ENCODE results near the gene ESR1.
A peak's percentile ranks its signal among the peaks of the same experiment; 100 is the strongest.
"Not testable (repeated sequence)": the region's sequence is repeated elsewhere in the genome, so short reads cannot be mapped to it uniquely, and the experiment has no call there.

Gene ESR1

DNA sequence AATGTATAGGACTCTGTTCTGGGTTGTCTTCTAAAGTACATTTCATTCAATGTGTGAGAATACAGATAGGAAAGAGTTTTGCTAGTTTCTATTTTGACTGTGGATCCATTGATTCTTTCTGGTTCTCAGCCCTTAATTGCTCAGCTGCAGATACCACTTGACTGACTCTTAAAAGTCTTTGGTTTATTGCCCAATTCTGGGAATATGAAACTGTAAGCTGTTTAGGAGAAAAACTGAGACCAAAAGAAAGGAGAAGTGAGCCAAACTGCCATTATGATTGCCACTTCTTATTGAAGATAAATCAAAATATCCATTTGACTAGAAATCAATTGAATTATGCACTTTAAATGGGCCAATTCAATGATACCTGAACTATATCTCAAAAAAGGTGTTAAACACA lies 211.4 kb downstream of the ESR1 start:
- Mint-ChIP-seq H3K9me3 (peaks cover 4% of the 10 kb centered on the region), H3K36me3 (ENCODE audit: insufficient read depth) (no peaks in the 10 kb centered on the region), H3K4me1 (no peaks in the 10 kb centered on the region), H3K27ac (ENCODE audit: low read depth) (no peak overlapping the region), H3K4me3 (no peak overlapping the region), H3K27me3 (peaks cover 22% of the 10 kb centered on the region)
- ATAC-seq (replicated peaks; ENCODE audit: extremely low read depth, poor library complexity, severe bottlenecking) (no peak), DNase-seq (ENCODE audit: low spot score in 2 of 2) (no peak)

DNA sequence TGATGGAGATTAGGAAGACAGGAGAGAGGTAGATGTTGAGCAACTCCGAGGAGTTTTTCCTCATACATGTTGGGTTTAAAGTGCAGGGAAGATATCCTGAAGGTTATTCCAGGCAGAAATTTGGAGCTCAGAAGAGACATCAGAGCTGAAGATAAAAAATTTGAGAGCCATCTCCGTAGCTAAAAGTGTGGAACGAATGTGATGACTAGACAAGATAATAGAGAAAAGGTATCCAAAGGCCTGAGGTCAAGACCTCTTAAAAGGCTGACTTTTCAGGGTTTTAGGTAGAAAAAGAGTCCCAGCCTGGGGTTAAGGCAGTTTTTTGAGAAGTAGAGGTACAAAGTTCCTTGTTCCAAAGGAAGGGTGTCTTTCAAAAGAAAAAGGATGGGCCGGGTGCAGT lies 214.8 kb downstream of the ESR1 start:
- no peak overlapping the region for H3K27ac Mint-ChIP-seq (ENCODE audit: low read depth)
- H3K4me3 Mint-ChIP-seq = no peak overlapping the region
- H3K9me3 Mint-ChIP-seq = no peaks in the 10 kb centered on the region
- H3K27me3 Mint-ChIP-seq = no peaks in the 10 kb centered on the region
- no peak for DNase-seq (ENCODE audit: low spot score in 2 of 2)
- no peak for ATAC-seq (replicated peaks; ENCODE audit: extremely low read depth, poor library complexity, severe bottlenecking)
- H3K4me1 Mint-ChIP-seq = no peaks in the 10 kb centered on the region
- no peaks in the 10 kb centered on the region for H3K36me3 Mint-ChIP-seq (ENCODE audit: insufficient read depth)

DNA sequence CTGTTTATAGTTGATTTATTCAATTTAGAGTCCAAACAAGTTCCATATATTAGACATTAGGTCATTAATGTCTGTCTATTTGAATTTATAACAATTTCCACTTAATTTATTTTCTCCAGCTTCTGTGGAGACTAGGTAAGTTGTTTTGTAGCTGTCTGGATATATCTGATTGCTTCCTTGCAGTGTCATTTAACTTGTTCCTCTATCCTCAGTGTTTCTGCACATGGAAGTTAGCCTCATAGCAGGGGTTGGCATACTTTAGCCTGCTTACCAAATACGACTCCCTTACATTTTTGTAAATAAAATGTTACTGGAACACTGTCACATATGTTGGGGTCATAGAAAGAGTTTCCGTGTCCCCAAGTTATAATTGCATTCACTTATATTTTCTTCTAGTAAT lies 216.1 kb downstream of the ESR1 start:
- Mint-ChIP-seq H3K9me3 (no peaks in the 10 kb centered on the region), H3K36me3 (ENCODE audit: insufficient read depth) (no peaks in the 10 kb centered on the region), H3K27me3 (no peaks in the 10 kb centered on the region), H3K27ac (ENCODE audit: low read depth) (no peak overlapping the region), H3K4me1 (no peaks in the 10 kb centered on the region), H3K4me3 (no peak overlapping the region)
- DNase-seq (ENCODE audit: low spot score in 2 of 2) (no peak), ATAC-seq (replicated peaks; ENCODE audit: extremely low read depth, poor library complexity, severe bottlenecking) (no peak)

DNA sequence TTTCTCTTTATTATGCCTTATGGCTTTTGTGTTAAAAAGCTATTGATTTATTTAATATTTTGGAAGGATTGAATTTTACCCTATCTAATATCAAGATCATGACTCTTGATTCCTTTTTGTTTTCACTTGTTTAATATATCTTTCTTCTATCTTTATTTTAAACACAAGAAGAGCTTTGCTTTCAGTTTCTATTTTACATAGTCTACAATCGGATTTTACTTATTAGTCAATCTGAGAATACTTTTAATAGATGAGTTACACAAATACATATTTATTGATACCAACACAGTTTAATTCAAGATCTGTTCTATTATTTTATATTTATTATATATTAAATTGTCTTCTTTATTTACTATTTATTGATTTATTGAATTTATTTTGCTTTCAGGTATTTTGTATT lies 218.8 kb downstream of the ESR1 start:
- Mint-ChIP-seq H3K27me3 (no peaks in the 10 kb centered on the region), H3K4me3 (peak overlapping the region; percentile 50), H3K9me3 (no peaks in the 10 kb centered on the region), H3K4me1 (no peaks in the 10 kb centered on the region), H3K36me3 (ENCODE audit: insufficient read depth) (no peaks in the 10 kb centered on the region), H3K27ac (ENCODE audit: low read depth) (peak overlapping the region; percentile 92)
- DNase-seq (ENCODE audit: low spot score in 2 of 2) (no peak), ATAC-seq (replicated peaks; ENCODE audit: extremely low read depth, poor library complexity, severe bottlenecking) (no peak)

DNA sequence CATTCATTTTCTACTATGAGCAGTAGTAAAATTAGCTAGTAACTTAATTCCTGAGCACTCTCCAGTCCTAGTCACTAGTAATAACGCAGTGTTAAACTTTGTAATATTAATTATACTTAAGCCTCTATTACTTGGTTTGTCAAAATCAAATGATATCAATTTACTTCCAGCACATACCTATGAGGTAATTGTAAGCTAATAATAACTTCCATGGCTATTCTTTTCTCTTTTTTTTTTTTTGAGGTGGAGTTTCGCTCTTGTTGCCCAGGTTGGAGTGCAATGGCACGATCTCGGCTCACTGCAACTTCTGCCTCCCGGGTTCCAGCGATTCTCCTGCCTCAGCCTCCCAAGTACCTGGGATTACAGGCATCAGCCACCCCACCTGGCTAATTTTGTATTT lies 219.3 kb downstream of the ESR1 start:
- Mint-ChIP-seq H3K4me3 (peak overlapping the region; percentile 50), H3K27ac (ENCODE audit: low read depth) (peak overlapping the region; percentile 92)
- H3K4me1 Mint-ChIP-seq; H3K9me3 Mint-ChIP-seq; ATAC-seq (replicated peaks; ENCODE audit: extremely low read depth, poor library complexity, severe bottlenecking); DNase-seq (ENCODE audit: low spot score in 2 of 2); H3K36me3 Mint-ChIP-seq (ENCODE audit: insufficient read depth); H3K27me3 Mint-ChIP-seq: not testable (repeated sequence)

DNA sequence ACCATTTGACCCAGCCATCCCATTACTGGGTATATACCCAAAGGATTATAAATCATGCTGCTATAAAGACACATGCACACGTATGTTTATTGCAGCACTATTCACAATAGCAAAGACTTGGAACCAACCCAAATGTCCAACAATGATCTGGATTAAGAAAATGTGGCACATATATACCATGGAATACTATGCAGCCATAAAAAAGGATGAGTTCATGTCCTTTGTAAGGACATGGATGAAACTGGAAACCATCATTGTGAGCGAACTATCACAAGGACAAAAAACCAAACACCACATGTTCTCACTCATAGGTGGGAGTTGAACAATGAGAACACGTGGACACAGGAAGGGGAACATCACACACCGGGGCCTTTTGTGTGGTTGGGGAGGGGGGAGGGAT lies 226.3 kb downstream of the ESR1 start:
- not testable (repeated sequence) for H3K36me3 Mint-ChIP-seq (ENCODE audit: insufficient read depth); ATAC-seq (replicated peaks; ENCODE audit: extremely low read depth, poor library complexity, severe bottlenecking); H3K4me1 Mint-ChIP-seq; H3K9me3 Mint-ChIP-seq; H3K27ac Mint-ChIP-seq (ENCODE audit: low read depth); H3K4me3 Mint-ChIP-seq; H3K27me3 Mint-ChIP-seq; DNase-seq (ENCODE audit: low spot score in 2 of 2)

DNA sequence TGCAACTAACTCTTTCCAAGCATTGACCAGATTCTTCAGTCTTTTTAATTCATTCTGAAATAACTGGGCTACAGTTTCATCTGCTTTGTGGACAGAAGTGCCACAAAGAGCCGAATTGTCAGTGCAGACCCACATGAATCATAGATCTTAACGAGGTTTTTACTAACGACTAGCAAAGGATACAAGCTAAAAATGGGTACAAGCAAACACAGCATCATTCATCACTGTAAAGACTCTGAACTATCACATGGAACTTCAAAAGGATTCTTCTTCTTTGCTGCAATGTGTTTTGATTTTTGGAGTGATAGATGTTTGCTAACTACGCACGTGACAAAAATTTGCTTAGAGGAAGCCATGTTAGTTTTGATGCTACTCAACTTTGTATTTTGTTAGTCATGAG lies 227.1 kb downstream of the ESR1 start:
- Mint-ChIP-seq H3K4me1 (no peaks in the 10 kb centered on the region), H3K36me3 (ENCODE audit: insufficient read depth) (no peaks in the 10 kb centered on the region), H3K27me3 (no peaks in the 10 kb centered on the region), H3K9me3 (no peaks in the 10 kb centered on the region), H3K27ac (ENCODE audit: low read depth) (no peak overlapping the region), H3K4me3 (no peak overlapping the region)
- ATAC-seq (replicated peaks; ENCODE audit: extremely low read depth, poor library complexity, severe bottlenecking) (no peak), DNase-seq (ENCODE audit: low spot score in 2 of 2) (no peak)

DNA sequence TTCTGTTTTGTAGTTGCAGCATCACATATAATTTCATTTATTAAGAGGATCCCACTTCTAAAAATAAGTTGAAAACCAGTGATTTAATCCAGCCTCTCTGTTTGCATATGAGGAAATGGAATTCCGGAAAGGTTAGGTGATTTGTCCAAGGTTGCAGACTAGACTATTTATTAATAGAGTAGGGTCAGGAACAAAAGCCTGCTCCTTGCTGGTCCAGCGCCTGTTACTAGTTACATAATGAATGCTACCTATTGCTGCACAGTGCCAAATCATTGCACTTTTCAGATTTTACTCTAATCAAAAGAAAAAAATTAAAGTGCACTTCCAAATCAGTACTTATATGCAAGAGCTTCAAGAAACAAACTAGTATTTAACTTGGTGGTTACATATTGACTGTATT lies 238.6 kb downstream of the ESR1 start:
- H3K4me3 Mint-ChIP-seq = no peak overlapping the region
- H3K27me3 Mint-ChIP-seq = no peaks in the 10 kb centered on the region
- H3K36me3 Mint-ChIP-seq (ENCODE audit: insufficient read depth) = peaks cover 3% of the 10 kb centered on the region
- no peaks in the 10 kb centered on the region for H3K9me3 Mint-ChIP-seq
- no peak overlapping the region for H3K27ac Mint-ChIP-seq (ENCODE audit: low read depth)
- no peaks in the 10 kb centered on the region for H3K4me1 Mint-ChIP-seq
- no peak for ATAC-seq (replicated peaks; ENCODE audit: extremely low read depth, poor library complexity, severe bottlenecking)
- no peak for DNase-seq (ENCODE audit: low spot score in 2 of 2)

DNA sequence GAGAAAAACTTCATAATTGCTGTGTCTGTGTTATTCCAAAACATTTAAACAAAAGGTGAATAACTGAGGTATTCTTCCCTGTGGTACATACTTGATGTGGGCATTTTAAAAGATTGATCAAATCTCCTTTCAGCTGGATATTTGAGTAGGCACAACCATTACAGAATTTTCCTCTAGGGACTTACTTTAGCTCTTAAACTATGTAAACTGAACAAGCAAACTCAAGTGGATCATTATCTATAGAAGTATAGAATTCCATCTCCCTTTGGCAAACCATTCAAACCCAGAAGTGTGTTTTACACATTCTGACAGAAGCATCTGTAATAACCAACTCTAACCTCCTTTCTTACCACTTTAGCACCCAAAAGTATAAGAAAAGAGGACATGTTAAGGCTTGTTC lies 241.4 kb downstream of the ESR1 start:
- no peaks in the 10 kb centered on the region for H3K9me3 Mint-ChIP-seq
- no peaks in the 10 kb centered on the region for H3K27me3 Mint-ChIP-seq
- no peak for DNase-seq (ENCODE audit: low spot score in 2 of 2)
- H3K4me3 Mint-ChIP-seq = no peak overlapping the region
- no peaks in the 10 kb centered on the region for H3K4me1 Mint-ChIP-seq
- ATAC-seq (replicated peaks; ENCODE audit: extremely low read depth, poor library complexity, severe bottlenecking) = no peak
- H3K27ac Mint-ChIP-seq (ENCODE audit: low read depth) = no peak overlapping the region
- peaks cover 3% of the 10 kb centered on the region for H3K36me3 Mint-ChIP-seq (ENCODE audit: insufficient read depth)

DNA sequence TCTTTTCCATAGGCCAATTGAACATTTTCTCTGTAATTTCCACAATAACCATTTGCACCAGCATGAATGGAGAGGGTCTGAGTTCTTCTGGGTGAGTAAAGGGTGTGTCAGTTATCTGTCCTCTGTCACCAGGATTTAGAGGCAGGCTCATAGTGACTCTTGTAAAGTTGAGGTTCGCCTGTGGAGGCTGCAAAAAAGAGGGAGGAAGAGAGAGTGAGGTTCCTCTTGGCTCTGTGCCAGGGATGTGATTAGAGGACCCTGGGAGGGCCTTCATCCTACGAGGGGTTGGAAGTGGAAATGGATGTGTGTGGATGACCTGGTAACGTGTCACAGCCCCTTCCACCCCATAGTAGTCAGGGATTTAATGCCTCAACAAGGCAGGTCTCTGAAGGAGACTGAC lies 242.0 kb downstream of the ESR1 start:
- Mint-ChIP-seq H3K4me3 (no peak overlapping the region), H3K27me3 (no peaks in the 10 kb centered on the region), H3K4me1 (no peaks in the 10 kb centered on the region), H3K36me3 (ENCODE audit: insufficient read depth) (peaks cover 3% of the 10 kb centered on the region), H3K27ac (ENCODE audit: low read depth) (no peak overlapping the region), H3K9me3 (no peaks in the 10 kb centered on the region)
- ATAC-seq (replicated peaks; ENCODE audit: extremely low read depth, poor library complexity, severe bottlenecking) = no peak
- DNase-seq (ENCODE audit: low spot score in 2 of 2) = no peak

DNA sequence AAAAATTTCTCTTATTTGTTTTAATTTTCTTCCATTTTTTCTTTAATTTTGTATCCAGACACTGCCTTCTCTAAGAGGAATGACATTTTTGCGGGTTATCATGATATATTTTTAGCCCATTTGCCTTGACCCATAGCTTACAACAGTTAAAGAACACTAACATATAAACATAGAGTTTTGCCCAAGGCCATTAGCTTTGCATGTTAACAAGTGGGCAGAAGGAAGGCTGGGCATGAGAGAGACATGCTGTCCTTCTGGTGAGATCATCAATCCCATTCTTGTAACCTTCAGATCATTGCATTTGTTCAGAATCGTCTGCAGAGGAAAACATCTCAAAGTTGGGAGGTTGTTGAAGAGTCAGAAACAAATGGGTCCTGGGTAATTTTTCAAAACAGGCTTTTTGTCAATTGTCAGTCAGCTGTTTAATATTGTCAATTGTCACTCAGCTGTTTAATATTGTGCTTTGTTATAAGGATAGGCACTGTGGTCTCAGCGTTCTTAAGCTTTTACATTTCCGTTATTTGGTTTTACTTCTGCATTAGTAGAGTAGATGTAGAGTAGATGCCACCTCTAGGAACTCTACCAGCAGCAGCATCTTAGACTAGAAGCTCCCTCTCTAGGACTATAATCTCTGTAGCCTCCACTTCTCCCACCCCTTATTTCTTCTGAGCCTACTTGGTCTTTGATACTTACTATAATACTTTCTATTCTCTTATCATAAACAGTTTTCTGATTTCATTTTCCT lies 243.1 kb downstream of the ESR1 start:
- no peak for DNase-seq (ENCODE audit: low spot score in 2 of 2)
- Mint-ChIP-seq H3K4me3 (no peak overlapping the region), H3K36me3 (ENCODE audit: insufficient read depth) (peaks cover 3% of the 10 kb centered on the region), H3K27ac (ENCODE audit: low read depth) (no peak overlapping the region), H3K9me3 (no peaks in the 10 kb centered on the region), H3K4me1 (no peaks in the 10 kb centered on the region), H3K27me3 (no peaks in the 10 kb centered on the region)
- ATAC-seq (replicated peaks; ENCODE audit: extremely low read depth, poor library complexity, severe bottlenecking) = no peak

DNA sequence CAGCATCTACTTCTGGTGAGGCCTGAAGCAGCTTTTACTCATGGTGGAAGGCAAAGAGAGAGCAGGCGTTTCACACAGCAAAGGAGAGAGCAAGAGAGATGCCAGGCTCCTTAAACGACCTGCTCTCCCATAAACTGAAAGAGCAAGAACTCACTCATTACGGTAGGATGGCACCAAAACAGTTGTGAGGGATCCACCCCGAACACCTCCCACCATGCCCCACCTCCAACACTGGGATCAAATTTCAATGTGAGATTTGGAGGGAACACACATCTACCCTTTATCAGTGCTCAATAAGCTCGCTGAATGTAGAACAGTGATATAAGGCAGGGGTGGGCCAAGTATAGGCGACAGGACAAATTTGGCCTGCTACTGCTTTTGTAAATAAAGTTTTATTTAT lies 244.6 kb downstream of the ESR1 start:
- ATAC-seq (replicated peaks; ENCODE audit: extremely low read depth, poor library complexity, severe bottlenecking) (no peak), DNase-seq (ENCODE audit: low spot score in 2 of 2) (no peak)
- H3K4me1 Mint-ChIP-seq = no peaks in the 10 kb centered on the region
- H3K9me3 Mint-ChIP-seq = no peaks in the 10 kb centered on the region
- peaks cover 1% of the 10 kb centered on the region for H3K36me3 Mint-ChIP-seq (ENCODE audit: insufficient read depth)
- no peak overlapping the region for H3K27ac Mint-ChIP-seq (ENCODE audit: low read depth)
- H3K4me3 Mint-ChIP-seq = no peak overlapping the region
- H3K27me3 Mint-ChIP-seq = no peaks in the 10 kb centered on the region

DNA sequence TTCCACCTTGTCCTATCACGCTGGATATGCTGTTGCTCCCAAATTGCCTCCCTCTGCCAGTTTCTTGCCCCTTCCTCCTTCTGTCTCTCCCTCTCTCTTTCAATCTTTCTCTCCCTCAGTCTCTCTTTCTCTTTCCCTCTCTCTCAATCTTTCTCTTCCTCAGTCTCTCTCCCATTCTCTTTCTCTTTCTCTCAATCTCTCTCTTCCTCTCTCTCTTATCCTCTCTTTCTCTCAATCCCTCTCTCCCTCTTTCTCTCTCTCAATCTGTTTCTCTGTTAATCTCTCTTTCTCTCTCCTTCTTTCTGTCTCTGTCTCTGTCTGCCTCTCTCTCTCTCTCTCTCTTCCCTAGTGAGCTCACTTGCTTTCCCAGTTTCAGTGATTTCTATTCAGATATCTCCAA lies 245.8 kb downstream of the ESR1 start:
- Mint-ChIP-seq H3K36me3 (ENCODE audit: insufficient read depth) (no peaks in the 10 kb centered on the region), H3K9me3 (no peaks in the 10 kb centered on the region), H3K4me3 (no peak overlapping the region), H3K4me1 (no peaks in the 10 kb centered on the region), H3K27me3 (no peaks in the 10 kb centered on the region), H3K27ac (ENCODE audit: low read depth) (no peak overlapping the region)
- DNase-seq (ENCODE audit: low spot score in 2 of 2) (no peak), ATAC-seq (replicated peaks; ENCODE audit: extremely low read depth, poor library complexity, severe bottlenecking) (no peak)

DNA sequence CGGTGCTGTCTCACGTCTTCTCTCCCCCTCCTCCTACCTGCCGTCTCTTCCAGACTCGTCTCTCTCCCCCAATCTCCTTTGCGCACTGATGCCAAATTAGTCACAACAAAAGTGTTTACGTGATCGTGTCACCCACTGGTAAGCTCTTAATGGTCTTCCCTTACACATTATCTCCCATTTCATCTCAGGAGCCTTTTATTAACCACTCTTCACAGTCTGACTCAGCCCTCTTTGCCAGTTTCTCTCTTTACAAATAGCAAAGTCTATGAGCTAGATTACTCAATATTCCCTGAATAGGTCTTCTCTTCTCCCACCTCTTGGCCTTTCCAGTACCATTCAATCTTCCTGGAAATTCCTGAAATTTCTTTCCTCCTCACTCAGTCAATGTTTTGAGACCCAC lies 247.0 kb downstream of the ESR1 start:
- DNase-seq (ENCODE audit: low spot score in 2 of 2) = no peak
- Mint-ChIP-seq H3K36me3 (ENCODE audit: insufficient read depth) (no peaks in the 10 kb centered on the region), H3K27me3 (no peaks in the 10 kb centered on the region), H3K4me3 (no peak overlapping the region), H3K9me3 (no peaks in the 10 kb centered on the region), H3K4me1 (no peaks in the 10 kb centered on the region), H3K27ac (ENCODE audit: low read depth) (no peak overlapping the region)
- no peak for ATAC-seq (replicated peaks; ENCODE audit: extremely low read depth, poor library complexity, severe bottlenecking)

Data from central memory CD8-positive, alpha-beta T cell (primary cell).